ENCODE measurements around the gene MERTK. TPM values are rescaled to one million over a fixed set of nuclear protein-coding genes. Genes with fewer than 3 reads are reported as not detected.
"Not testable (repeated sequence)": the region's sequence is repeated elsewhere in the genome, so short reads cannot be mapped to it uniquely, and the experiment has no call there.

MERTK gene
- total RNA-seq, 1 donor from 2014 or later = 3.2 TPM

DNA sequence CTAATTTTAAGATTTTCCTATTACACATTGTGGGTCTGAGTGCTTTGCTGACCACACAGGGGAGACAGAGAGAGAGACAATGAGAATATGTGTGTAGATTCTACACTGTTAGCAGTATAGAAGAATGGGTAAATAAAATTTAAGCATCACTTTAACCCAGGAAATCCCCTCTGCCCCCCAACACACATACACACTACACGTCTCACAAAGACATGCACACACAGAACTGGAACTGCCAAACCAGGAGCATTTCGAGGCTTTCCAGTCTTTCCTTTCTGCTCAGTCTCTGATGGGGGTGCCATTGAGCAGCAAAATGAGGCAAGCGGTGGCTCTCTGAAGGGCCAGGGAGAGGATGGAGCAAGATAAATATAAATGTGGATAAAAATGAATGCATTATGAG is 2.5 kb downstream of the MERTK start:
- no peaks in the 10 kb centered on the region for H3K36me3 Mint-ChIP-seq (ENCODE audit: low read depth)
- no peaks in the 10 kb centered on the region for H3K9me3 Mint-ChIP-seq (ENCODE audit: low read depth)
- H3K4me3 Mint-ChIP-seq (ENCODE audit: unreplicated experiment) = no peak overlapping the region
- no peak for DNase-seq (ENCODE audit: low spot score)
- H3K27ac Mint-ChIP-seq (ENCODE audit: unreplicated experiment) = no peak overlapping the region
- peaks cover 23% of the 10 kb centered on the region for H3K4me1 Mint-ChIP-seq (ENCODE audit: low read depth)
- TF ChIP-seq, protein P1, sequence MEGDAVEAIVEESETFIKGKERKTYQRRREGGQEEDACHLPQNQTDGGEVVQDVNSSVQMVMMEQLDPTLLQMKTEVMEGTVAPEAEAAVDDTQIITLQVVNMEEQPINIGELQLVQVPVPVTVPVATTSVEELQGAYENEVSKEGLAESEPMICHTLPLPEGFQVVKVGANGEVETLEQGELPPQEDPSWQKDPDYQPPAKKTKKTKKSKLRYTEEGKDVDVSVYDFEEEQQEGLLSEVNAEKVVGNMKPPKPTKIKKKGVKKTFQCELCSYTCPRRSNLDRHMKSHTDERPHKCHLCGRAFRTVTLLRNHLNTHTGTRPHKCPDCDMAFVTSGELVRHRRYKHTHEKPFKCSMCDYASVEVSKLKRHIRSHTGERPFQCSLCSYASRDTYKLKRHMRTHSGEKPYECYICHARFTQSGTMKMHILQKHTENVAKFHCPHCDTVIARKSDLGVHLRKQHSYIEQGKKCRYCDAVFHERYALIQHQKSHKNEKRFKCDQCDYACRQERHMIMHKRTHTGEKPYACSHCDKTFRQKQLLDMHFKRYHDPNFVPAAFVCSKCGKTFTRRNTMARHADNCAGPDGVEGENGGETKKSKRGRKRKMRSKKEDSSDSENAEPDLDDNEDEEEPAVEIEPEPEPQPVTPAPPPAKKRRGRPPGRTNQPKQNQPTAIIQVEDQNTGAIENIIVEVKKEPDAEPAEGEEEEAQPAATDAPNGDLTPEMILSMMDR (IDR thresholded peaks at IDR 0.05) = peak; percentile 76
- no peaks in the 10 kb centered on the region for H3K27me3 Mint-ChIP-seq (ENCODE audit: low read depth)

GRCh38 chr2:111903516-111903915 is 5.1 kb downstream of the MERTK start:
- Mint-ChIP-seq H3K9me3 (ENCODE audit: low read depth) (no peaks in the 10 kb centered on the region), H3K27ac (ENCODE audit: unreplicated experiment) (no peak overlapping the region), H3K27me3 (ENCODE audit: low read depth) (no peaks in the 10 kb centered on the region), H3K4me3 (ENCODE audit: unreplicated experiment) (no peak overlapping the region), H3K4me1 (ENCODE audit: low read depth) (peaks cover 29% of the 10 kb centered on the region), H3K36me3 (ENCODE audit: low read depth) (no peaks in the 10 kb centered on the region)
- no peak for DNase-seq (ENCODE audit: low spot score)
- TF ChIP-seq, protein P1 (IDR thresholded peaks at IDR 0.05) = no peak

DNA sequence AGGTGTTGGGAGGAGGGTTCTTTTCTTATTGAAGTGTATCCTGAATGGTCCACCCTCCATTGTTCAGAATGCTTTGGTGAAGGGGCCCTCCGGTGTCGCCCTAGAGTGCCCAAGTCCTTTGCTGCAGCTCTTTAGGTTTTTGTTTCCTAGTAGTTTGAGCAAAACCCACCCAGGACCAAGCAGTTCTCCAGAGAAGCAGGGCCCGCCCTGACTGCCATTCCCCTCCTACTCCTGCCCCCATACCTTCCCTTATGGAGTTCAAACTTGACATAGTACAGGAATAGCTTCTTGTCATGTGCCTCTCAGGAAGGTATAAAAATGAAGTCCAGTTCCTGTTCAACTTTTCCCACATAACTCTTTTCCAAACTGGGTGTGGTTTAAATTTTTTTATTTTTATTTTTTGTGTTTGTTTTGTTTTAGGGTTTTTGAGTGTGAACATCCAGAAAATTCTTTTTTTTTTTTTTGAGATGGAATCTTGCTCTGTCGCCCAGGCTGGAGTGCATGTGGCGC is 5.6 kb downstream of the MERTK start:
- Mint-ChIP-seq H3K36me3 (ENCODE audit: low read depth) (no peaks in the 10 kb centered on the region), H3K27ac (ENCODE audit: unreplicated experiment) (no peak overlapping the region), H3K4me1 (ENCODE audit: low read depth) (peaks cover 33% of the 10 kb centered on the region), H3K4me3 (ENCODE audit: unreplicated experiment) (no peak overlapping the region), H3K9me3 (ENCODE audit: low read depth) (no peaks in the 10 kb centered on the region), H3K27me3 (ENCODE audit: low read depth) (no peaks in the 10 kb centered on the region)
- DNase-seq (ENCODE audit: low spot score) = no peak
- TF ChIP-seq, protein P1 (IDR thresholded peaks at IDR 0.05) = no peak

DNA sequence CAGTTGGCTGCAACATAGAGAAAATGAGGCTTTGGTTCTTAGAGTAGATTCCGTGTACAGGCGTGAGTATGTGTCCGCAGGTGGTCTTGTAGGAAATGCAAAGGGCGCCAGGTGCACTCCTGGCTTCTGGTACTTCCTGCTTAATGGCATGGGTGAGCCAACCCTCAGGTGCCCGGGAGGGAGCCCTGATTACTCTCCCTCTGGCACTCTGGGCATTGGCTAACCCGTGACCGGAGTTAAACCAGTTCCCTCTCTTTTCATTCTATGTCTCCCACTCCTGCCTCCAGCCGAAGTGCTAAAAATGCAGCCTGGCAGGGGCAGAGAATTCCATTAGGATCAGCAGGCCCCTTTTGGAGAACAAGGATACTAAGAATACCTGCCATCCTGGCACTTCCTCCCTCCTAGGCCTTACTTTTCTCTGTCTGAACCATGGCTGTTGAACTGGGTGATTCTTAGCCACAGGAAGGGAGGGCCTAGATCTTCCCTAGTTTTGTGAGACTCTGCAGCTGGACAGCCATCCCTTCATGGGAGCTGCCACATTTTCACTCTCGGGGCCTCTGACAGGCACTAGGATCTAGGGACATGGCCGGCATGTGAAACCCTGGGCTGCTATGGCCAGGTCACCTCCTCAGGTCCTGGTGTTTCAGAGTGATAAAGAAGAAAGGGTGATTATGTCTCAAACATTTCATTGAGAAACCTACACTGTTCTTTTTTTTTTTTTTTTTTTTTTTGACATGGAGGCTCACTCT is 6.5 kb downstream of the MERTK start:
- TF ChIP-seq, protein P1 (IDR thresholded peaks at IDR 0.05) = no peak
- H3K9me3 Mint-ChIP-seq (ENCODE audit: low read depth) = no peaks in the 10 kb centered on the region
- peaks cover 29% of the 10 kb centered on the region for H3K4me1 Mint-ChIP-seq (ENCODE audit: low read depth)
- H3K4me3 Mint-ChIP-seq (ENCODE audit: unreplicated experiment) = no peak overlapping the region
- H3K27ac Mint-ChIP-seq (ENCODE audit: unreplicated experiment) = no peak overlapping the region
- no peaks in the 10 kb centered on the region for H3K27me3 Mint-ChIP-seq (ENCODE audit: low read depth)
- H3K36me3 Mint-ChIP-seq (ENCODE audit: low read depth) = no peaks in the 10 kb centered on the region
- no peak for DNase-seq (ENCODE audit: low spot score)

DNA sequence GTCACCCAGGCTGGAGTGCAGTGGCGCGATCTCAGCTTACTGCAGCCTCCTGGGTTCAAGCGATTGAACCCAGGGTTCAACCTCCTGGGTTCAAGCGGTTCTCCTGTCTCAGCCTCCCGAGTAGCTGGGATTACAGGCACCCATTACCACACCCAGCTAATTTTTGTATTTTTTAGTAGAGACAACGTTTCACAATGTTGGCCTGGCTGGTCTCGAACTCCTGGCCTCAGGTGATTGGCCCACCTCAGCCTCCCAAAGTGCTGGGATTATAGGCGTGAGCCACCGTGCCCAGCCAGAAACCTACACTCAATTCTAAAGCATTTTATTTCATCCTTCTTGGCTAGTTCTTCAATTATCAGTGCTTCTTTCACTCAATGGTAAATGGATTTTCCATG is 7.1 kb downstream of the MERTK start:
- not testable (repeated sequence) for H3K36me3 Mint-ChIP-seq (ENCODE audit: low read depth); H3K4me3 Mint-ChIP-seq (ENCODE audit: unreplicated experiment); H3K9me3 Mint-ChIP-seq (ENCODE audit: low read depth); H3K27me3 Mint-ChIP-seq (ENCODE audit: low read depth); H3K27ac Mint-ChIP-seq (ENCODE audit: unreplicated experiment); DNase-seq (ENCODE audit: low spot score)
- H3K4me1 Mint-ChIP-seq (ENCODE audit: low read depth) = peaks cover 28% of the 10 kb centered on the region
